ENCODE data around the gene FADS2.

The FADS2 gene

DNA sequence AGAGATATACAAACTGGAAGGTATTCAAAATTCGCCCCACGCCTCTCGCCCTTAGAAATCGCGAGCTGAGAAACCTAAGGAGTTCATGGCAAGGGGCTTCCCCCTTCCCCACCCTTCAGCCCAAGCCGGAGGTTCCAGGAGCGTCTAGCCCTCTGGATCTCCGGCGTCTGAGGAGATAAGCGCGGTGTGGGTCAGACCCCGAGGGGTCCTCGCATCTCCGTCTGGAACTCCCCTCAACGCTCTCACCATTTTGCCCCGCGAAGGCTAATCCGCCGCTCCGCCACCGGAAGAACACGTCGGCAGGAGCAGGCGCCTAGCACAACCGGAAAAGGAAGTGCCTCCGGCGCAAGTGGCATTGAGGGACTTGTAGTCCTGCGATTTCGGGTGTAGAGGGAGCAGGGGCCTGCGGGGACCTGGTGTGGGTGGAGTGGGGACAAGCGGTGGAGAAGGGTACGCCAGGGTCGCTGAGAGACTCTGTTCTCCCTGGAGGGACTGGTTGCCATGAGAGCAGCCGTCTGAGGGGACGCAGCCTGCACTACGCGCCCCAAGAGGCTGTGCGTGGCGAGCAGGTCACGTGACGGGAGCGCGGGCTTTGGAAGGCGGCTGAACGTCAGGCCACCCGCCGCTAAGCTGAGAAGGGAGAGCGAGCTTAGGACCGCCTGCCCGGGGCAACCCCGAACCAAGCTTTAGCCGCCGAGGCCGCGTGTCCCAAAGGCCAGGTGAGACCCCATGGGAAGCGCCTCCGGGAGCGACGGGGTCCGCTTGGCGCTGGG, 35.6 kb upstream of the FADS2 start, which contains the start of the genes FEN1 and TMEM258:
Gene FEN1 (plus strand): TSS at position 602 of the 773 bp plus-strand sequence. CDS start 2,451 bp downstream, outside the sequence.
Gene TMEM258 (minus strand): TSS at position 290 of the 773 bp plus-strand sequence. CDS start 41 bp downstream, at position 249.
- peak; percentile 91 for DNase-seq (ENCODE audit: low spot score)
- TF ChIP-seq, protein P1, sequence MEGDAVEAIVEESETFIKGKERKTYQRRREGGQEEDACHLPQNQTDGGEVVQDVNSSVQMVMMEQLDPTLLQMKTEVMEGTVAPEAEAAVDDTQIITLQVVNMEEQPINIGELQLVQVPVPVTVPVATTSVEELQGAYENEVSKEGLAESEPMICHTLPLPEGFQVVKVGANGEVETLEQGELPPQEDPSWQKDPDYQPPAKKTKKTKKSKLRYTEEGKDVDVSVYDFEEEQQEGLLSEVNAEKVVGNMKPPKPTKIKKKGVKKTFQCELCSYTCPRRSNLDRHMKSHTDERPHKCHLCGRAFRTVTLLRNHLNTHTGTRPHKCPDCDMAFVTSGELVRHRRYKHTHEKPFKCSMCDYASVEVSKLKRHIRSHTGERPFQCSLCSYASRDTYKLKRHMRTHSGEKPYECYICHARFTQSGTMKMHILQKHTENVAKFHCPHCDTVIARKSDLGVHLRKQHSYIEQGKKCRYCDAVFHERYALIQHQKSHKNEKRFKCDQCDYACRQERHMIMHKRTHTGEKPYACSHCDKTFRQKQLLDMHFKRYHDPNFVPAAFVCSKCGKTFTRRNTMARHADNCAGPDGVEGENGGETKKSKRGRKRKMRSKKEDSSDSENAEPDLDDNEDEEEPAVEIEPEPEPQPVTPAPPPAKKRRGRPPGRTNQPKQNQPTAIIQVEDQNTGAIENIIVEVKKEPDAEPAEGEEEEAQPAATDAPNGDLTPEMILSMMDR (IDR thresholded peaks at IDR 0.05; ENCODE audit: extremely low read depth, missing control alignments), result no peak

DNA sequence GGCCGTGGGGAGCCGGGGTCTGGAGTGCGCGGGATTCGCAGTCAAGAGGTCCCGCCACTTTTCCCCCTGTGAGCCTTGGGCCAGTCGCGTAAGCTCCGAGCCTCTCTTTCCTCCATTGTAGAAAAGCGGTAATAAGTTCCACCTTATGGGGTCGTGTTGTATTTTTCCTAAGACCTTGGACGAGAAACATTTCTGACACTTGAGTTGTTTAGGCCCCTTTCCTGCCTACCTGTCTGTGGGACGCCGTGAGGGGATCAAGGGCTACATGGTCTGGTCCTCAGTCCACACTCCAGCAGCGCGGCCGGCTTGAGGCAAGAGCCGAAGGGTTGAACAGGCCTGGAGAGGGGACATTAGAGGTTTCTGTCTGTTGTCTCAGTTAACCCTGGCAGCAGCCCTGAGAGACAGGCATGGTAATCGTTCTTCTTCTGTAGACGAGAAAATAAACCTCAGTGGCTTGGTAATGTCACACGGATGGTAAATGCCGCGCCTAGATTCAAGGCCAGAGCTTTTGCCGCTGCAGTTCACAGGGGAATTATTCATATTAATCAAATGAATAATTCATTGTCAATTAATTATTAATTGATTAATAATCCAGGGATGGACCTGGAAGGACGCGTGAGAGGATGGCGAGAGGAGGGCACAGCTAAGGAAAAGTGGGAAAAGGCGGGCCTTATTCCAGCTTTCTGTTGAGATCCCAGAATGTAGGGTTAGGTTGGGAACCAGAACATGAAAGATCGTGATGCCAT, 34.8 kb upstream of the FADS2 start:
- DNase-seq (ENCODE audit: low spot score), result no peak
- TF ChIP-seq, protein P1 (IDR thresholded peaks at IDR 0.05; ENCODE audit: extremely low read depth, missing control alignments), result no peak

DNA sequence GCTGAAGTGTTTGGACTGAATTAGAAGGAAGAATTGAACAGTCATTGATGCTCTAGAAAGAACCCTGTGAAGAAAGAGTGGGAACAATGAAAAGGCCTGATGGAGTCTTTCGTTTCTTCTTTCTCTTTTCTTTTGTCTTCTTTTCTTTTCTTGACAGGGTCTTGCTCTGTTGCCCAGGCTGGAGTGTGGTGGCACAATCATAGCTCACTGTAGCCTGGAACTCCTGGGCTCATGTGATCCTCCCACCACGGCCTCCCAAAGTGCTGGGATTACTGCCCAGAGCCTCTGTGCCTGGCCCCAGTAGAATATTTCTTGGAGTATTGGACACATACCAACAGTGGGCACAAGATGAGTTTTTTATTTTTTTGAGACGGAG, 34.3 kb upstream of the FADS2 start:
- no peak for DNase-seq (ENCODE audit: low spot score)
- TF ChIP-seq, protein P1 (IDR thresholded peaks at IDR 0.05; ENCODE audit: extremely low read depth, missing control alignments), result no peak

GRCh38 chr11:61794579-61794978, 33.5 kb upstream of the FADS2 start:
- TF ChIP-seq, protein P1 (IDR thresholded peaks at IDR 0.05; ENCODE audit: extremely low read depth, missing control alignments), result no peak
- no peak for DNase-seq (ENCODE audit: low spot score)

- TF ChIP-seq, protein P1 (IDR thresholded peaks at IDR 0.05; ENCODE audit: extremely low read depth, missing control alignments), result no peak
These were observed 32.6 kb upstream of the FADS2 start for GRCh38 chr11:61795459-61795858.

DNA sequence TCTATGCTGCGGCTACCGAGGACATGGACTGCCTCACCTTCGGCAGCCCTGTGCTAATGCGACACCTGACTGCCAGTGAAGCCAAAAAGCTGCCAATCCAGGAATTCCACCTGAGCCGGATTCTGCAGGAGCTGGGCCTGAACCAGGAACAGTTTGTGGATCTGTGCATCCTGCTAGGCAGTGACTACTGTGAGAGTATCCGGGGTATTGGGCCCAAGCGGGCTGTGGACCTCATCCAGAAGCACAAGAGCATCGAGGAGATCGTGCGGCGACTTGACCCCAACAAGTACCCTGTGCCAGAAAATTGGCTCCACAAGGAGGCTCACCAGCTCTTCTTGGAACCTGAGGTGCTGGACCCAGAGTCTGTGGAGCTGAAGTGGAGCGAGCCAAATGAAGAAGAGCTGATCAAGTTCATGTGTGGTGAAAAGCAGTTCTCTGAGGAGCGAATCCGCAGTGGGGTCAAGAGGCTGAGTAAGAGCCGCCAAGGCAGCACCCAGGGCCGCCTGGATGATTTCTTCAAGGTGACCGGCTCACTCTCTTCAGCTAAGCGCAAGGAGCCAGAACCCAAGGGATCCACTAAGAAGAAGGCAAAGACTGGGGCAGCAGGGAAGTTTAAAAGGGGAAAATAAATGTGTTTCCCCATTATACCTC, 32.1 kb upstream of the FADS2 start:
- DNase-seq (ENCODE audit: low spot score), result no peak
- TF ChIP-seq, protein P1 (IDR thresholded peaks at IDR 0.05; ENCODE audit: extremely low read depth, missing control alignments), result no peak

More at GRCh38 chr11:61795459-61795858, 32.6 kb upstream of the FADS2 start:
- no peak for DNase-seq (ENCODE audit: low spot score)

Measured in GM20000 (cell line).